ENCODE data around the gene ZNF311. TPM values are rescaled to one million over a fixed set of nuclear protein-coding genes. Genes with fewer than 3 reads are reported as not detected.
A peak's percentile ranks its signal among the peaks of the same experiment; 100 is the strongest.
"Not testable (repeated sequence)": the region's sequence is repeated elsewhere in the genome, so short reads cannot be mapped to it uniquely, and the experiment has no call there.

The ZNF311 gene
- polyA plus RNA-seq, 2 of the 4 experiments (the other 2 are of a cell fraction): 0.27 to 0.74 TPM

DNA sequence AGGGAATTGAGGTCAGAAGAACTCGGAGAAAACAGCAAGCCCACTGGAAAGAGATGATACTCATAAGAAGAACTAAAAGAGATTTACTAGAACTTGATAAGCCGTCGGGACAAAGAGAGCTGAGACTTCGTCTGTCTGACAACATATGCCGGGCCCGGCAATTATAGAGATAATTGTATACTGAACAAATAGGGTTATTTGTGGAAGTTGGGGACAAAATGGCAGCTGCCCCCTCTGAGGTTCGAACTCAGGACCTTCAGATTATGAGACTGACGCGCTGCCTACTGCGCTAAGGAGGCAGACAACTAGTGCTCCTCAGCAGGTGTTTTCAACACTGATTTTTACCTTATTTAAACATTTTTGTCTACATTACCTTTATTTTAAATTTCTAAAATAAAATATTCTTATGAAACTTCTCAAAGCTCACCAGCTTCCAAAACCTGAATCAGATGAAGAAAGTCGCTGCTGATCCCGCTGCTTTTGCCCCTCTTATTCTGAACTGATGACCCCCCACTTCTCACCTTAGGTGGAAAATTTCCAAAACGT is 52.0 kb downstream of the ZNF311 start:
- H3K4me1 ChIP-seq: peaks cover 7% of the 10 kb centered on the region
- CTCF ChIA-PET: interaction anchor here (1.1 to 1.4 kb wide), 2 partner anchors 15 to 29 kb away, joined by 3 read pairs; no protein-coding TSS in a partner anchor
- DNase-seq (ENCODE audit: low read depth in 1 of 2, low spot score in 1 of 2) (peak; percentile 57 to 71), ATAC-seq (peak; percentile 62 to 69; a peak in 4 of 6 replicates), FAIRE-seq (no peak)
- POLR2A ChIA-PET: interaction anchor here (1.2 kb wide), 1 partner anchor 32 kb away, joined by 4 read pairs; no protein-coding TSS in a partner anchor
- peak overlapping the region; percentile 36 to 58; a peak in 5 of 6 replicates for H3K27ac ChIP-seq
- TF ChIP-seq SREBF2 (IDR thresholded peaks at IDR 0.05): peak; percentile 56
- TF ChIP-seq ESRRA (IDR thresholded peaks at IDR 0.05; ENCODE audit: borderline replicate concordance, low read length): no peak
- peak; percentile 50; the same call in 1 of the 2 replicates for TF ChIP-seq HMGXB4 (CRISPR knock-in tag; IDR thresholded peaks at IDR 0.05; ENCODE audit: borderline replicate concordance)
- TF ChIP-seq, protein P1, sequence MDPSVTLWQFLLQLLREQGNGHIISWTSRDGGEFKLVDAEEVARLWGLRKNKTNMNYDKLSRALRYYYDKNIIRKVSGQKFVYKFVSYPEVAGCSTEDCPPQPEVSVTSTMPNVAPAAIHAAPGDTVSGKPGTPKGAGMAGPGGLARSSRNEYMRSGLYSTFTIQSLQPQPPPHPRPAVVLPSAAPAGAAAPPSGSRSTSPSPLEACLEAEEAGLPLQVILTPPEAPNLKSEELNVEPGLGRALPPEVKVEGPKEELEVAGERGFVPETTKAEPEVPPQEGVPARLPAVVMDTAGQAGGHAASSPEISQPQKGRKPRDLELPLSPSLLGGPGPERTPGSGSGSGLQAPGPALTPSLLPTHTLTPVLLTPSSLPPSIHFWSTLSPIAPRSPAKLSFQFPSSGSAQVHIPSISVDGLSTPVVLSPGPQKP (IDR thresholded peaks at IDR 0.05; ENCODE audit: low read depth, low read length): no peak
- TF ChIP-seq CTCF (IDR thresholded peaks at IDR 0.05): no peak
- TF ChIP-seq MAZ (IDR thresholded peaks at IDR 0.05; ENCODE audit: borderline replicate concordance, low read depth, low read length): no peak
- TF ChIP-seq, protein P2, sequence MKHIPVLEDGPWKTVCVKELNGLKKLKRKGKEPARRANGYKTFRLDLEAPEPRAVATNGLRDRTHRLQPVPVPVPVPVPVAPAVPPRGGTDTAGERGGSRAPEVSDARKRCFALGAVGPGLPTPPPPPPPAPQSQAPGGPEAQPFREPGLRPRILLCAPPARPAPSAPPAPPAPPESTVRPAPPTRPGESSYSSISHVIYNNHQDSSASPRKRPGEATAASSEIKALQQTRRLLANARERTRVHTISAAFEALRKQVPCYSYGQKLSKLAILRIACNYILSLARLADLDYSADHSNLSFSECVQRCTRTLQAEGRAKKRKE (CRISPR knock-in tag; IDR thresholded peaks at IDR 0.05; ENCODE audit: low read depth): no peak
- TF ChIP-seq ZFP36 (IDR thresholded peaks at IDR 0.05; ENCODE audit: borderline replicate concordance, partially characterized antibody): no peak
- TF ChIP-seq NFE2L2 (conservative IDR thresholded peaks at IDR 0.05; ENCODE audit: low read length): no peak
- TF ChIP-seq CBX8 (IDR thresholded peaks at IDR 0.05): no peak
- H3K4me2 ChIP-seq: peak overlapping the region; percentile 85
- H3K9me3 ChIP-seq: no peaks in the 10 kb centered on the region
- WGBS (ENCODE audit: missing lambda C conversion rate): 5% methylated on average over 13 of the region's 13 CpGs
- peak overlapping the region; percentile 66 for H3K4me3 ChIP-seq

- peaks cover 17% of the 10 kb centered on the region for H3K4me1 ChIP-seq
- H3K4me2 ChIP-seq; H3K9me3 ChIP-seq; H3K4me3 ChIP-seq; FAIRE-seq; CTCF ChIA-PET; H3K27ac ChIP-seq; POLR2A ChIA-PET; ATAC-seq; DNase-seq (ENCODE audit: low read depth in 1 of 2, low spot score in 1 of 2): not testable (repeated sequence)
- WGBS (ENCODE audit: missing lambda C conversion rate): 100% methylated on average over 3 of the region's 41 CpGs
Observed at GRCh38 chr6:28949656-28950195, 55.4 kb downstream of the ZNF311 start.

DNA sequence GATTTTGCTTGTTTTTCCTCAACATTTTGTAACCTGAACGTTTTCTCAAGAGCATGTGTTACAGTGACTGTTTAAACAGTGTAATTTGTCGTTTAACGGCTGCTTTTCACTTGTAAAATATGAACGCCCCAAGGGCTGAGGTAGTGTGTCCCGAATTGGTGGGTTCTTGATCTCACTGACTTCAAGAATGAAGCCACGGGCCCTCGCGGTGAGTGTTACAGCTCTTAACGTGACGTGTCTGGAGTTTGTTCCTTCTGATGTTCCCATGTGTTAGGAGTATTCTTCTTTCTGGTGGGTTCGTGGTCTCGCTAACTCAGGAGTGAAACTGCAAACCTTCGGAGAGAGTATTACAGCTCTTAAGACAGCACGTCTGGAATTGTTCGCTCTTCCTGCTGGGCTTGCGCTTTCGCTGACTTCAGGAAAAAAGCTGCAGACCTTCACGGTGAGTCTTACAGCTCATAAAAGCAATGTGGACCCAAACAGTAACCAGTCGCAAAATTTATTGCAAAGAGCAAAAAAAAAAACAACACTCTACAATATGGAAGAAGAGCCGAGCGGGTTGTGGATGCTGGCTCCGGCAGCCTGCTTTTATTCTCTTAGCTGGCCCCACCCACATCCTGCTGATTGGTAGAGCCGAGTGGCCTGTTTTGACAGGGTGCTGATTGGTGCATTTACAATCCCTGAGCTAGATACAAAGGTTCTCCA is 56.2 kb downstream of the ZNF311 start:
- no peak for ATAC-seq
- ChIA-PET POLR2A (no interaction called here), CTCF (no interaction called here)
- Histone ChIP-seq H3K27ac (peak overlapping the region; percentile 57 to 81; a peak in 2 of 6 replicates), H3K4me2 (no peak overlapping the region; the same call in 2 of the 3 replicates), H3K9me3 (no peaks in the 10 kb centered on the region), H3K4me3 (no peak overlapping the region), H3K4me1 (peaks cover 17% of the 10 kb centered on the region)
- TF ChIP-seq MYC (IDR thresholded peaks at IDR 0.05; ENCODE audit: borderline replicate concordance, low read length) (no peak), TP53 (CRISPR knock-in tag; IDR thresholded peaks at IDR 0.05) (no peak), RFX5 (IDR thresholded peaks at IDR 0.05) (no peak), NPAS2 (CRISPR knock-in tag; IDR thresholded peaks at IDR 0.05; ENCODE audit: borderline replicate concordance) (no peak), ZFP36 (IDR thresholded peaks at IDR 0.05; ENCODE audit: borderline replicate concordance, partially characterized antibody) (no peak), EHF (CRISPR knock-in tag; IDR thresholded peaks at IDR 0.05) (no peak), POLR2A (IDR thresholded peaks at IDR 0.05; ENCODE audit: low read length) (no peak), HOXA7 (CRISPR knock-in tag; IDR thresholded peaks at IDR 0.05) (no peak), EHMT2 (IDR thresholded peaks at IDR 0.05; ENCODE audit: low read depth) (no peak), BHLHE40 (IDR thresholded peaks at IDR 0.05; ENCODE audit: low read depth, low read length) (no peak)
- TF ChIP-seq, protein P3, sequence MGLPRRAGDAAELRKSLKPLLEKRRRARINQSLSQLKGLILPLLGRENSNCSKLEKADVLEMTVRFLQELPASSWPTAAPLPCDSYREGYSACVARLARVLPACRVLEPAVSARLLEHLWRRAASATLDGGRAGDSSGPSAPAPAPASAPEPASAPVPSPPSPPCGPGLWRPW (IDR thresholded peaks at IDR 0.05): no peak
- TF ChIP-seq, protein P1 (IDR thresholded peaks at IDR 0.05; ENCODE audit: low read depth, low read length): no peak
- TF ChIP-seq, protein P2 (CRISPR knock-in tag; IDR thresholded peaks at IDR 0.05; ENCODE audit: low read depth): no peak
- DNase-seq (ENCODE audit: low read depth in 1 of 2, low spot score in 1 of 2): no peak
- WGBS (ENCODE audit: missing lambda C conversion rate): 89% methylated on average over 23 of the region's 23 CpGs
- no peak for FAIRE-seq
